H1 (cell line): ENCODE measurements around the gene CD300LB. TPM values are rescaled to one million over a fixed set of nuclear protein-coding genes. Genes with fewer than 3 reads are reported as not detected.

Source experiments
- CTCF ChIA-PET: fragments of 300-600 bp; sonication (Branson Sonifier 250); formaldehyde crosslinking; loops from one replicate; lab custom pipeline; 2021; ENCODE audit not compliant: partially characterized antibody; lab: Charles Lee
- POLR2A ChIA-PET: fragments of 300-600 bp; sonication (Branson Sonifier 250); formaldehyde crosslinking; loops from one replicate; lab custom pipeline; 2021; ENCODE audit warnings: inconsistent platforms; ENCODE audit not compliant: partially characterized antibody; lab: Charles Lee
- DNase-seq, 2 experiments: peaks; one replicate each; pipeline versions ENCODE4 v3.0.0 to v3.0.0-alpha.2; 2010 to 2022; ENCODE audit warnings: low spot score in 2 of 2, low read depth in 1 of 2, mixed read lengths in 1 of 2
- FAIRE-seq: peaks from 2 replicates; lab custom pipeline; 2011; peaks lifted over from hg19 to GRCh38; lab: Jason Lieb, UNC
- H2AFZ ChIP-seq: 2 replicates; pipeline ENCODE4 v1.8.1; 2012; ENCODE audit warnings: low read length, inconsistent platforms
- H2AK5ac ChIP-seq: 2 replicates; pipeline ENCODE4 v1.6.1; 2013; ENCODE audit warnings: low read depth, low read length
- H2BK120ac ChIP-seq: replicated peaks from 2 replicates; pipeline ENCODE3; 2013; ENCODE audit warnings: low read depth, low read length, inconsistent platforms
- H2BK12ac ChIP-seq: 2 replicates; pipeline ENCODE4 v1.6.1; 2013; ENCODE audit warnings: low read depth, low read length
- H2BK15ac ChIP-seq: 2 replicates; pipeline ENCODE4 v1.6.1; 2013; ENCODE audit warnings: low read length
- H2BK20ac ChIP-seq: 2 replicates; pipeline ENCODE4 v1.6.1; 2013; ENCODE audit warnings: low read length
- H2BK5ac ChIP-seq: 2 replicates; pipeline ENCODE4 v1.6.1; 2013; ENCODE audit warnings: low read depth, low read length
- H3K14ac ChIP-seq: 2 replicates; pipeline ENCODE4 v1.6.1; 2013; ENCODE audit warnings: inconsistent platforms; ENCODE audit not compliant: insufficient read length
- H3K18ac ChIP-seq: 2 replicates; pipeline ENCODE4 v1.6.1; 2013; ENCODE audit warnings: low read length; ENCODE audit errors: extremely low read depth
- H3K23ac ChIP-seq: 2 replicates; pipeline ENCODE4 v1.6.1; 2013; ENCODE audit warnings: inconsistent platforms; ENCODE audit not compliant: insufficient read length
- H3K23me2 ChIP-seq: 2 replicates; pipeline ENCODE4 v1.6.1; 2013; ENCODE audit warnings: low read depth, low read length
- H3K27ac ChIP-seq: 2 replicates; pipeline ENCODE4 v1.6.1; 2011; ENCODE audit warnings: low read depth, low read length, inconsistent platforms
- H3K27me3 ChIP-seq, 4 experiments: replicated peaks in 1 of 4; 1 replicate in 1 of 4; 2 replicates in 3 of 4; pipeline versions ENCODE4 v1.6.1 to v1.8.1; 2011 to 2013; ENCODE audit warnings: low read length in 3 of 4, mild to moderate bottlenecking in 3 of 4, inconsistent platforms in 2 of 4, mixed read lengths in 2 of 4, moderate library complexity in 1 of 4; ENCODE audit not compliant: control insufficient read depth in 3 of 4, insufficient read depth in 3 of 4; ENCODE audit errors: extremely low read depth in 1 of 4
- H3K36me3 ChIP-seq, 4 experiments: 2 replicates each; pipeline versions ENCODE4 v1.6.1 to v1.8.1; 2011 to 2013; ENCODE audit warnings: mild to moderate bottlenecking in 4 of 4, low read length in 3 of 4, moderate library complexity in 2 of 4, control low read depth in 1 of 4, inconsistent platforms in 1 of 4; ENCODE audit not compliant: insufficient read depth in 4 of 4, control insufficient read depth in 2 of 4
- H3K4ac ChIP-seq: replicated peaks from 2 replicates; pipeline ENCODE3; 2013; ENCODE audit warnings: low read length, low read depth, mixed read lengths, inconsistent platforms; ENCODE audit not compliant: insufficient read length
- H3K4me1 ChIP-seq, 4 experiments: replicated peaks in 1 of 4; 1 replicate in 1 of 4; 2 replicates in 3 of 4; pipeline versions ENCODE4 v1.6.1 to v1.8.1; 2011 to 2013; ENCODE audit warnings: low read length in 3 of 4, inconsistent platforms in 2 of 4, mixed read lengths in 1 of 4; ENCODE audit not compliant: insufficient read depth in 4 of 4, control insufficient read depth in 3 of 4
- H3K4me2 ChIP-seq, 2 experiments: 2 replicates each; pipeline versions ENCODE4 v1.6.1 to v1.8.1; 2011 to 2013; ENCODE audit warnings: low read depth in 2 of 2, low read length in 2 of 2, control low read depth in 1 of 2, inconsistent platforms in 1 of 2, mild to moderate bottlenecking in 1 of 2; ENCODE audit not compliant: insufficient read depth in 1 of 2
- H3K4me3 ChIP-seq, 4 experiments: fragments of 200-600, 300-600 bp in 1 of 4; sonication (generic), shearing (Covaris generic), sonication (Bioruptor Twin) in 1 of 4; 2 replicates each; pipeline versions ENCODE4 v1.5.1 to v1.8.1; 2011 to 2016; ENCODE audit warnings: low read length in 4 of 4, low read depth in 3 of 4, control low read depth in 2 of 4, inconsistent platforms in 2 of 4, mild to moderate bottlenecking in 2 of 4, mixed read lengths in 1 of 4, moderate library complexity in 1 of 4; ENCODE audit not compliant: insufficient read depth in 2 of 4; ENCODE audit errors: extremely low read depth in 1 of 4
- H3K56ac ChIP-seq: replicated peaks from 2 replicates; pipeline ENCODE3; 2013; ENCODE audit warnings: low read depth, mild to moderate bottlenecking, mixed read lengths, low read length, inconsistent platforms; ENCODE audit not compliant: insufficient read length
- H3K79me1 ChIP-seq: 2 replicates; pipeline ENCODE4 v1.6.1; 2013; ENCODE audit warnings: low read depth, low read length, control low read depth
- H3K79me2 ChIP-seq, 2 experiments: 2 replicates each; pipeline versions ENCODE4 v1.6.1 to v1.8.1; 2012 to 2013; ENCODE audit warnings: low read length in 2 of 2, mild to moderate bottlenecking in 2 of 2, inconsistent platforms in 1 of 2; ENCODE audit not compliant: insufficient read depth in 2 of 2, control insufficient read depth in 1 of 2
- H3K9ac ChIP-seq, 4 experiments: replicated peaks in 1 of 4; 1 replicate in 1 of 4; 2 replicates in 3 of 4; pipeline versions ENCODE4 v1.6.1 to v1.8.1; 2011 to 2013; ENCODE audit warnings: low read depth in 3 of 4, low read length in 3 of 4, control low read depth in 2 of 4, mild to moderate bottlenecking in 2 of 4, moderate library complexity in 2 of 4, inconsistent platforms in 1 of 4; ENCODE audit errors: extremely low read depth in 1 of 4
- H3K9me3 ChIP-seq, 2 experiments: 2 replicates each; pipeline versions ENCODE4 v1.6.1 to v1.8.1; 2012 to 2013; ENCODE audit warnings: mild to moderate bottlenecking in 2 of 2, moderate library complexity in 2 of 2, control low read depth in 1 of 2, inconsistent platforms in 1 of 2, low read depth in 1 of 2, low read length in 1 of 2, mixed read lengths in 1 of 2; ENCODE audit not compliant: insufficient read depth in 2 of 2
- H4K20me1 ChIP-seq, 2 experiments: replicated peaks in 1 of 2; 2 replicates each; pipeline versions ENCODE3 to v1.8.1; 2011 to 2013; ENCODE audit warnings: inconsistent platforms in 2 of 2, low read length in 2 of 2, mild to moderate bottlenecking in 1 of 2; ENCODE audit not compliant: insufficient read depth in 2 of 2, control insufficient read depth in 1 of 2
- H4K5ac ChIP-seq: 2 replicates; pipeline ENCODE4 v1.6.1; 2013; ENCODE audit warnings: low read length, low read depth, mixed read lengths, inconsistent platforms; ENCODE audit not compliant: insufficient read length
- H4K8ac ChIP-seq: 2 replicates; pipeline ENCODE4 v1.8.0; 2013; ENCODE audit warnings: mild to moderate bottlenecking, moderate library complexity, low read length, inconsistent platforms; ENCODE audit not compliant: insufficient read depth; ENCODE audit errors: extremely low read depth
- H4K91ac ChIP-seq: replicated peaks from 2 replicates; pipeline ENCODE3; 2013; ENCODE audit warnings: low read length, mixed read lengths, inconsistent platforms; ENCODE audit not compliant: insufficient read length
- CHD2 ChIP-seq: IDR thresholded peaks from 2 replicates; pipeline ENCODE4 v1.6.1; 2012; ENCODE audit warnings: low read length, improper control_type of control experiment
- EP300 ChIP-seq, 2 experiments: IDR thresholded peaks; 1 replicate in 1 of 2; 2 replicates in 1 of 2; pipeline ENCODE4 v1.6.1; 2011 to 2012; ENCODE audit warnings: low read depth in 2 of 2, low read length in 2 of 2, mild to moderate bottlenecking in 2 of 2, borderline replicate concordance in 1 of 2, inconsistent platforms in 1 of 2, moderate library complexity in 1 of 2
- GABPA ChIP-seq: IDR thresholded peaks from 2 replicates; pipeline ENCODE4 v1.6.1; 2011; ENCODE audit warnings: mild to moderate bottlenecking, low read length, moderate library complexity, borderline replicate concordance; ENCODE audit not compliant: insufficient read depth
- KDM5A ChIP-seq: fragments of 200-600 bp; IDR thresholded peaks from 2 replicates; pipeline ENCODE4 v1.7.1; 2012; ENCODE audit warnings: mild to moderate bottlenecking, low read length, inconsistent platforms, mixed read lengths
- RAD21 ChIP-seq, 2 experiments: IDR thresholded peaks in 1 of 2; conservative IDR thresholded peaks in 1 of 2; 2 replicates each; pipeline ENCODE4 v1.6.1; 2011; ENCODE audit warnings: low read depth in 2 of 2, low read length in 2 of 2, improper control_type of control experiment in 1 of 2, inconsistent platforms in 1 of 2, mild to moderate bottlenecking in 1 of 2, moderate library complexity in 1 of 2
- RXRA ChIP-seq: IDR thresholded peaks from 2 replicates; pipeline ENCODE4 v1.6.1; 2011; ENCODE audit warnings: low read depth, mild to moderate bottlenecking, low read length, moderate library complexity; ENCODE audit not compliant: insufficient read depth
- SIX5 ChIP-seq: IDR thresholded peaks from 2 replicates; pipeline ENCODE4 v1.6.1; 2011; ENCODE audit warnings: mild to moderate bottlenecking, low read depth, low read length
- TCF12 ChIP-seq: IDR thresholded peaks from 2 replicates; pipeline ENCODE4 v1.6.1; 2011; ENCODE audit warnings: low read depth, mild to moderate bottlenecking, low read length
- TEAD4 ChIP-seq: IDR thresholded peaks from 2 replicates; pipeline ENCODE4 v1.6.1; 2012; ENCODE audit warnings: low read depth, low read length, inconsistent platforms, mixed read lengths
- WGBS, 2 experiments: shearing (Covaris generic) in 1 of 2; methylation state at CpG; one replicate each; pipeline versions ENCODE4 v1.1.6 to v1.1.7; 2013 to 2015; ENCODE audit warnings: low lambda C conversion rate in 2 of 2, mixed read lengths in 2 of 2, inconsistent platforms in 1 of 2, low coverage in 1 of 2, missing lambda C conversion rate in 1 of 2; ENCODE audit not compliant: insufficient replicate concordance in 2 of 2, insufficient coverage in 1 of 2, insufficient read length in 1 of 2; ENCODE audit errors: extremely low coverage in 1 of 2, missing lambda C conversion rate in 1 of 2; 5-methylcytosine and 5-hydroxymethylcytosine counted together
- polyA plus RNA-seq, 7 experiments: library from polyadenylated mRNA; depleted of rRNA in 3 of 7; stranded (reverse) in 5 of 7; unstranded in 2 of 7; fragments of >200 nt in 5 of 7; fragments of 200-250 nt in 2 of 7; gene quantifications; 1 replicate in 5 of 7; 2 replicates in 1 of 7; 4 replicates in 1 of 7; pipeline versions ENCODE4 v1.2.1 to v1.2.3, GENCODE V29; 2011 to 2013; ENCODE audit warnings: missing spikeins in 2 of 7, mixed read lengths in 2 of 7
- total RNA-seq: library from RNA; stranded (reverse); fragmentation: NEBNext Ultra II Directional; extraction: Animal tissue kit (Norgen Biotek cat#: 25700); gene quantifications from 2 replicates; pipeline ENCODE4 v1.2.1, GENCODE V29; 2021

CD300LB gene
- total and polyA plus RNA-seq, 2 of the 8 experiments (the other 6 are each of a cell fraction or from before 2014, with no cell fraction given) = not detected

GRCh38 chr17:74544991-74545842, 13.9 kb upstream of the CD300LB start:
- TF ChIP-seq TEAD4 (no peak), SIX5 (no peak), KDM5A (no peak), TCF12 (no peak), EP300 (IDR thresholded peaks at IDR 0.05; ENCODE audit: borderline replicate concordance in 1 of 2, low read depth in 2 of 2, low read length in 2 of 2) (no peak), GABPA (no peak), RAD21 (IDR thresholded peaks at IDR 0.05 in 1 of 2, conservative IDR thresholded peaks at IDR 0.05 in 1 of 2; ENCODE audit: low read depth in 2 of 2, low read length in 2 of 2) (no peak), RXRA (no peak), CHD2 (no peak)

More at GRCh38 chr17:74544991-74545842, 13.9 kb upstream of the CD300LB start:
- Histone ChIP-seq H3K4me2 (no peak overlapping the region), H3K27ac (no peak overlapping the region), H3K56ac (no peak overlapping the region), H2BK120ac (no peak overlapping the region), H3K14ac (no peak overlapping the region), H3K9ac (no peak overlapping the region), H2BK5ac (peak overlapping the region; percentile 82; the same call in 1 of the 2 replicates), H2BK12ac (peak overlapping the region; percentile 30; the same call in 1 of the 2 replicates), H3K36me3 (no peaks in the 10 kb centered on the region), H4K91ac (peak overlapping the region; percentile 89), H4K8ac (no peak overlapping the region), H4K5ac (no peak overlapping the region), H3K4me3 (no peak overlapping the region), H2BK15ac (peak overlapping the region; percentile 97; the same call in 1 of the 2 replicates), H3K27me3 (no peaks in the 10 kb centered on the region; a peak in 1 of 7 replicates), H3K23ac (no peak overlapping the region), H3K4ac (no peak overlapping the region), H3K79me2 (no peaks in the 10 kb centered on the region), H2AK5ac (peak overlapping the region; percentile 79; the same call in 1 of the 2 replicates), H3K79me1 (no peaks in the 10 kb centered on the region; the same call in 1 of the 2 replicates), H2AFZ (no peak overlapping the region), H3K4me1 (no peaks in the 10 kb centered on the region), H2BK20ac (no peak overlapping the region), H3K23me2 (0 out of 2 replicates have a peak, but pooled peaks cover 2% of the 10 kb centered on the region), H3K9me3 (no peaks in the 10 kb centered on the region), H4K20me1 (peaks cover 0 to 2% of the 10 kb centered on the region in 2 experiments), H3K18ac (no peak overlapping the region)
- CTCF ChIA-PET = interaction anchor here (0.8 kb wide), 1 partner anchor 58 kb away, joined by 3 read pairs; no protein-coding TSS in a partner anchor
- DNase-seq (no peak), FAIRE-seq (no peak)
- POLR2A ChIA-PET = no interaction called here
- WGBS, 2 experiments = 88% methylated on average over 15 of the region's 16 CpGs; no CpG with 5 or more reads in 1 of the 2 experiments
